ENCODE data around the gene AGMO. TPM values are rescaled to one million over a fixed set of nuclear protein-coding genes. Genes with fewer than 3 reads are reported as not detected.

AGMO gene
- polyA plus RNA-seq, 1 donor from 2014 or later = not detected

- Histone ChIP-seq H3F3A (ENCODE audit: insufficient read depth, low read length, poor library complexity, severe bottlenecking) (no peaks in the 10 kb centered on the region), H3K27ac (ENCODE audit: low read length) (no peak overlapping the region), H3K4me3 (ENCODE audit: low read length) (no peak overlapping the region), H3K9ac (ENCODE audit: low read length) (no peak overlapping the region), H3K4me2 (ENCODE audit: low read length) (no peak overlapping the region), H4K20me1 (ENCODE audit: insufficient read depth) (no peaks in the 10 kb centered on the region), H3K79me2 (replicated peaks; ENCODE audit: insufficient read depth, low read length) (no peaks in the 10 kb centered on the region), H2AFZ (ENCODE audit: low read depth, low read length) (no peak overlapping the region), H3K9me2 (ENCODE audit: insufficient read depth, low read length) (no peaks in the 10 kb centered on the region), H3K9me3 (ENCODE audit: low read length) (no peaks in the 10 kb centered on the region), H3K27me3 (ENCODE audit: insufficient read depth, low read depth, low read length) (no peaks in the 10 kb centered on the region), H3K36me3 (ENCODE audit: insufficient read depth, low read length) (no peaks in the 10 kb centered on the region)
- TF ChIP-seq EZH2 (IDR thresholded peaks at IDR 0.05; ENCODE audit: borderline replicate concordance, insufficient read depth, low read length, poor library complexity, severe bottlenecking) (no peak), EP300 (conservative IDR thresholded peaks at IDR 0.05; ENCODE audit: poor library complexity, severe bottlenecking) (no peak), MXI1 (conservative IDR thresholded peaks at IDR 0.05; ENCODE audit: poor library complexity, severe bottlenecking) (no peak), RAD21 (conservative IDR thresholded peaks at IDR 0.05) (no peak), TAF1 (IDR thresholded peaks at IDR 0.05; ENCODE audit: low read depth) (no peak), REST (IDR thresholded peaks at IDR 0.05; ENCODE audit: borderline replicate concordance) (no peak), SMC3 (conservative IDR thresholded peaks at IDR 0.05; ENCODE audit: poor library complexity) (no peak), POLR2AphosphoS5 (IDR thresholded peaks at IDR 0.05) (no peak), CTCF (IDR thresholded peaks at IDR 0.05; ENCODE audit: poor library complexity, severe bottlenecking) (no peak)
Observed at GRCh38 chr7:15407910-15408309, 153.9 kb downstream of the AGMO start.

DNA sequence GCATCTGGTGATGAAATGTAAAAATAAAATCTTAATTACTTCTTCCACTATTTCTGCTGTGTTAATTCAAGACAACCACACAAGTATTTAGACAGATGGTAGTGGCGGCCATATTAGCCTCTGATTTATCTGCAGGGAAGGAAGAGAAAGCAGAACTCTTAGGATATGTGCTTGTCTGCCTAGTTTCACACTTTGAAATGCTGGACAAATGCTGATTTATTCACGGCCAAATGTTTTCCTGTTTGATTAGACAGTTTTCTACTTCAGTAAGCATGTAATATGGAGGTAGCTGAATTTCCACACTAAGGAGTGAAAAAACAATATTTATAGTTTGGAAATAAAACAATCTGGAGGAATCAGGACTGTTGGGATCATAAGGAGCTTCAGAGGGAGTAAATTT is 158.1 kb downstream of the AGMO start:
- H3K9me2 ChIP-seq (ENCODE audit: insufficient read depth, low read length) = no peaks in the 10 kb centered on the region
- no peak overlapping the region for H3K27ac ChIP-seq (ENCODE audit: low read length)
- no peaks in the 10 kb centered on the region for H3K36me3 ChIP-seq (ENCODE audit: insufficient read depth, low read length)
- H3K9ac ChIP-seq (ENCODE audit: low read length) = no peak overlapping the region
- no peak overlapping the region for H2AFZ ChIP-seq (ENCODE audit: low read depth, low read length)
- no peaks in the 10 kb centered on the region for H4K20me1 ChIP-seq (ENCODE audit: insufficient read depth)
- TF ChIP-seq MXI1 (conservative IDR thresholded peaks at IDR 0.05; ENCODE audit: poor library complexity, severe bottlenecking) (no peak), CTCF (IDR thresholded peaks at IDR 0.05; ENCODE audit: poor library complexity, severe bottlenecking) (no peak), RAD21 (conservative IDR thresholded peaks at IDR 0.05) (no peak), EZH2 (IDR thresholded peaks at IDR 0.05; ENCODE audit: borderline replicate concordance, insufficient read depth, low read length, poor library complexity, severe bottlenecking) (no peak), POLR2AphosphoS5 (IDR thresholded peaks at IDR 0.05) (no peak), EP300 (conservative IDR thresholded peaks at IDR 0.05; ENCODE audit: poor library complexity, severe bottlenecking) (no peak), REST (IDR thresholded peaks at IDR 0.05; ENCODE audit: borderline replicate concordance) (no peak), SMC3 (conservative IDR thresholded peaks at IDR 0.05; ENCODE audit: poor library complexity) (no peak), TAF1 (IDR thresholded peaks at IDR 0.05; ENCODE audit: low read depth) (no peak)
- H3K27me3 ChIP-seq (ENCODE audit: insufficient read depth, low read depth, low read length) = no peaks in the 10 kb centered on the region
- no peak overlapping the region for H3K4me2 ChIP-seq (ENCODE audit: low read length)
- H3K4me3 ChIP-seq (ENCODE audit: low read length) = no peak overlapping the region
- no peaks in the 10 kb centered on the region for H3F3A ChIP-seq (ENCODE audit: insufficient read depth, low read length, poor library complexity, severe bottlenecking)
- H3K9me3 ChIP-seq (ENCODE audit: low read length) = no peaks in the 10 kb centered on the region
- no peaks in the 10 kb centered on the region for H3K79me2 ChIP-seq (replicated peaks; ENCODE audit: insufficient read depth, low read length)

Measured in neural cell (in vitro differentiated cells).